Lower leg skin (tissue), 3 donors: ENCODE results near the gene AASDHPPT.

Source experiments
- CTCF ChIP-seq, 3 donors: fragments of 450-650 bp; IDR thresholded peaks; one replicate each; pipeline ENCODE4 v1.5.1; 2016; ENCODE audit warnings: antibody characterized with exemption in 3 of 3, mild to moderate bottlenecking in 3 of 3, moderate library complexity in 2 of 3
- POLR2A ChIP-seq, 2 donors: fragments of 450-650 bp; IDR thresholded peaks; one replicate each; pipeline ENCODE4 v1.6.1; 2016 to 2017; ENCODE audit warnings: antibody characterized with exemption in 2 of 2, mild to moderate bottlenecking in 1 of 2, moderate library complexity in 1 of 2

GRCh38 chr11:106131998-106132397 is 54.5 kb downstream of the AASDHPPT start:
- TF ChIP-seq CTCF (IDR thresholded peaks at IDR 0.05), result no peak
- TF ChIP-seq POLR2A (IDR thresholded peaks at IDR 0.05), result no peak
